ENCODE data around the gene PSEN2.
"Not testable (repeated sequence)": the region's sequence is repeated elsewhere in the genome, so short reads cannot be mapped to it uniquely, and the experiment has no call there.

The PSEN2 gene

DNA sequence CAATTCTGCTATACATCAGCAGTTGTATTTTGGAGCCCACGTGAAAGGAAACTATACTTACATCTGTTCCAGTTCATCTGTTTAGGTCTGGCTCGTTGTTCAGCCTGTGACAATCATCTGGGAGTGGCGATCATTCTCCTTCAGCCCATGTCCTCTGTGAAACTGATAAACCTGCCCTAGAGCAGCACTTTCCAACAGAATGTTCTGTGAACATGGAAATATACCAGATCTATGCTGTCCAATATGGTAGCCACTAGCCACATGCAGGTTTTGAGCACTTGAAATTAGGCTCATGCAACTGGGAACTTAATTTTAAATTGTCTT is 45.2 kb downstream of the PSEN2 start:
- TF ChIP-seq, protein P1, sequence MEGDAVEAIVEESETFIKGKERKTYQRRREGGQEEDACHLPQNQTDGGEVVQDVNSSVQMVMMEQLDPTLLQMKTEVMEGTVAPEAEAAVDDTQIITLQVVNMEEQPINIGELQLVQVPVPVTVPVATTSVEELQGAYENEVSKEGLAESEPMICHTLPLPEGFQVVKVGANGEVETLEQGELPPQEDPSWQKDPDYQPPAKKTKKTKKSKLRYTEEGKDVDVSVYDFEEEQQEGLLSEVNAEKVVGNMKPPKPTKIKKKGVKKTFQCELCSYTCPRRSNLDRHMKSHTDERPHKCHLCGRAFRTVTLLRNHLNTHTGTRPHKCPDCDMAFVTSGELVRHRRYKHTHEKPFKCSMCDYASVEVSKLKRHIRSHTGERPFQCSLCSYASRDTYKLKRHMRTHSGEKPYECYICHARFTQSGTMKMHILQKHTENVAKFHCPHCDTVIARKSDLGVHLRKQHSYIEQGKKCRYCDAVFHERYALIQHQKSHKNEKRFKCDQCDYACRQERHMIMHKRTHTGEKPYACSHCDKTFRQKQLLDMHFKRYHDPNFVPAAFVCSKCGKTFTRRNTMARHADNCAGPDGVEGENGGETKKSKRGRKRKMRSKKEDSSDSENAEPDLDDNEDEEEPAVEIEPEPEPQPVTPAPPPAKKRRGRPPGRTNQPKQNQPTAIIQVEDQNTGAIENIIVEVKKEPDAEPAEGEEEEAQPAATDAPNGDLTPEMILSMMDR (IDR thresholded peaks at IDR 0.05; ENCODE audit: low read depth, low read length), result no peak
- H3K27ac ChIP-seq, result no peak overlapping the region
- no peaks in the 10 kb centered on the region for H3K36me3 ChIP-seq
- no peaks in the 10 kb centered on the region for H3K9me3 ChIP-seq (ENCODE audit: severe bottlenecking)
- no peaks in the 10 kb centered on the region for H3K27me3 ChIP-seq (ENCODE audit: insufficient read depth, low read depth, severe bottlenecking)
- DNase-seq, result no peak
- H3K4me3 ChIP-seq (ENCODE audit: low read depth, low read length), result no peak overlapping the region

DNA sequence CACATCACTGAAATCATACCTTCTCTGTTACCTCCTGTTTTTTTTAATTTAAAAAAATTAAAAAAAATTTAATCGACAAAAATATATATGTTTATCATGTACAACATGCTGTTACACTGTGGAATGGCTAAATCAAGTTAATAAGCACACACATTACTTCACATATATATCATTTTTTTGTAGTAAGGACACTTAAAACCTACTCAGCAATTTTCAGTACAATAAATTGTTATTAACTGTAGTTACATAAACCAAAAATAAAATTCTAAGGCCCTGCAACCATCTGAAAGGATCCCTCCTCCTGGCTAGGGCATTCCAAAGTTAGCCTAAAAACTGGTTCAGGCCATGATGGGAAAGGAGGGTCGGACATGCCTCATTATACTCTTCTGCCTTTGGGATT is 46.1 kb downstream of the PSEN2 start:
- Histone ChIP-seq H3K27ac (no peak overlapping the region), H3K9me3 (ENCODE audit: severe bottlenecking) (no peaks in the 10 kb centered on the region), H3K27me3 (ENCODE audit: insufficient read depth, low read depth, severe bottlenecking) (no peaks in the 10 kb centered on the region), H3K36me3 (no peaks in the 10 kb centered on the region), H3K4me3 (ENCODE audit: low read depth, low read length) (no peak overlapping the region)
- TF ChIP-seq, protein P1 (IDR thresholded peaks at IDR 0.05; ENCODE audit: low read depth, low read length), result no peak
- no peak for DNase-seq

DNA sequence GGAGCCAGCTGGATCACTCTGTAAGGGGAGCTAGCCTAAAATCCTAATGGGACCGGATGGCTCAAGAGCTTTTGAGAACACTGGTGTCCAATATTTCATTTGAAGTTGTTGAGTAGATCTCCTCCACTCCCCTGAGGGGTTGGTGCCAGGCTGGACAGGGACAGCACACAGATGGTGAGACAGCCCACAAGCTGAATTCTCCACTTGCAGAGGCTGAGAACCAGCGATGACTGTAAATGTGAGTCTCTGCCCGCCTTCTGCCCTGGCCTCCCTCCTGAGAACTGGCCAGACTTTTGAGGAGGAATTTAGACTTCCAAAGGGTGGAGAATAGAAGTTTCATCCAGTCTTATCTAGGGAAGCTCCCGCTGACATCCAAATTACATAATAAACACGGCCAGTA is 49.2 kb downstream of the PSEN2 start:
- DNase-seq, result no peak
- Histone ChIP-seq H3K36me3 (no peaks in the 10 kb centered on the region), H3K27ac (no peak overlapping the region), H3K4me3 (ENCODE audit: low read depth, low read length) (no peak overlapping the region), H3K27me3 (ENCODE audit: insufficient read depth, low read depth, severe bottlenecking) (no peaks in the 10 kb centered on the region), H3K9me3 (ENCODE audit: severe bottlenecking) (no peaks in the 10 kb centered on the region)
- TF ChIP-seq, protein P1 (IDR thresholded peaks at IDR 0.05; ENCODE audit: low read depth, low read length), result no peak

DNA sequence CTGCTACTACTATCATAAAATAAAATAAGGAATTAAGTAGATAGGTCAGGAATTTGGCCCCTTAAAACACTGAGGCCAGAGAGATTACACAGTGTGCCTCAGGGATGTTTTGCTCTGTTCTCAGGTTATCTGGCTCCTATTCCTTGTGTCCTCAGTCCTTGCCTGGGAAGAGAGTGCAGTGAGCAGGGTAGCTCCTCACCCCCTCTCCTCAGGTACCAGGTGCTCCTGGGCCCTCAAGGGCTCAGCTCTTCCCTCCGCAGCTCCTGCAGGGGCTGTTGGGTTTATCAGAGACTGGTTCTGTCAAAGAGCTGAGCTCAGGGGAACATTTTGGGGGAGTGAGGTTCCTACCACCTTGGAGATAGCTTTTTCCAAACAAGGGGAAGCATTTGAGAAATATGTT is 49.6 kb downstream of the PSEN2 start:
- Histone ChIP-seq H3K27ac (no peak overlapping the region), H3K36me3 (no peaks in the 10 kb centered on the region), H3K4me3 (ENCODE audit: low read depth, low read length) (no peak overlapping the region), H3K27me3 (ENCODE audit: insufficient read depth, low read depth, severe bottlenecking) (no peaks in the 10 kb centered on the region), H3K9me3 (ENCODE audit: severe bottlenecking) (no peaks in the 10 kb centered on the region)
- TF ChIP-seq, protein P1 (IDR thresholded peaks at IDR 0.05; ENCODE audit: low read depth, low read length), result no peak
- DNase-seq, result no peak

DNA sequence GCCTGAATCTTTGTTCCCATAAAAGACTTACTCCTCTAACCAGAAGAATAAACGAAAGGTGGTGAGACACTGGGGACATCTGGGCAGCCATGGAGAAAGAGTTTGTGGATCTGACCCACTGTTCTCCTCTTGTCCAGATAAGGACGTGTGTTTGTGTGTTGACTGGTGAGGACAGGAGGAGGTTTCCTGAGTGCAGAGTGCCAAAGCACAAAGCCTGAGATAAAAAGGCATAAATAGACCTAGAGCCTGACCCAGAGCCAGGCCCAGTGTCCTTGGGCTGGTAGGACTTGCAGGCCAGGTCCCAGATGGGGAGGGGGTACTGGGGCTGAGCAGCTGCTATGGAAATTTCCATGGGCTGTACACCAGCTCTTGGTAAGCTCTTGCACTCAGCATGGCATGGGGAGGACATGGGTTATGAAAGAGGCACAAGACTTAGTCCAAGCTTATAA is 50.1 kb downstream of the PSEN2 start:
- Histone ChIP-seq H3K9me3 (ENCODE audit: severe bottlenecking) (no peaks in the 10 kb centered on the region), H3K27me3 (ENCODE audit: insufficient read depth, low read depth, severe bottlenecking) (no peaks in the 10 kb centered on the region), H3K27ac (no peak overlapping the region), H3K36me3 (no peaks in the 10 kb centered on the region), H3K4me3 (ENCODE audit: low read depth, low read length) (no peak overlapping the region)
- TF ChIP-seq, protein P1 (IDR thresholded peaks at IDR 0.05; ENCODE audit: low read depth, low read length), result no peak
- no peak for DNase-seq

DNA sequence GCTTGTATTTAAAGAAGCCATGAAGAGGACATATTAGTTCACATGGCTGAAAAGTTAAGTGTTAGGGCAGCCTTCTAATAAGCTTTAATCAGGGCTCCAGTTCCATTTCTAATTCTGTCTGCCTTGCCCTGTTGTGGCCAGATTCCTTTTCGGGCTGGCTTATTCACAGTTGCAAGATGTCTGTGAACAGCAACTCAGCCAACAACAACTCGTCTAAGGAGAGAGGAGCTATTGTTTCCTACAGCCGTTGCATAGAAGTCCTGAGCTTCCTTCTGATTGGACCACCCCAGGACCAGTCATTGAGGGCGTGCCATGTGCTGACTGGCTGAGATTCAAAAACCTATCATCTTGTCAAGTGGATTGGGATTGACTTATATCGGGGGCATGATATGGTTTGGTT is 51.1 kb downstream of the PSEN2 start:
- H3K9me3 ChIP-seq (ENCODE audit: severe bottlenecking), result no peaks in the 10 kb centered on the region
- no peak overlapping the region for H3K27ac ChIP-seq
- no peak overlapping the region for H3K4me3 ChIP-seq (ENCODE audit: low read depth, low read length)
- H3K27me3 ChIP-seq (ENCODE audit: insufficient read depth, low read depth, severe bottlenecking), result no peaks in the 10 kb centered on the region
- TF ChIP-seq, protein P1 (IDR thresholded peaks at IDR 0.05; ENCODE audit: low read depth, low read length), result no peak
- no peaks in the 10 kb centered on the region for H3K36me3 ChIP-seq
- no peak for DNase-seq

DNA sequence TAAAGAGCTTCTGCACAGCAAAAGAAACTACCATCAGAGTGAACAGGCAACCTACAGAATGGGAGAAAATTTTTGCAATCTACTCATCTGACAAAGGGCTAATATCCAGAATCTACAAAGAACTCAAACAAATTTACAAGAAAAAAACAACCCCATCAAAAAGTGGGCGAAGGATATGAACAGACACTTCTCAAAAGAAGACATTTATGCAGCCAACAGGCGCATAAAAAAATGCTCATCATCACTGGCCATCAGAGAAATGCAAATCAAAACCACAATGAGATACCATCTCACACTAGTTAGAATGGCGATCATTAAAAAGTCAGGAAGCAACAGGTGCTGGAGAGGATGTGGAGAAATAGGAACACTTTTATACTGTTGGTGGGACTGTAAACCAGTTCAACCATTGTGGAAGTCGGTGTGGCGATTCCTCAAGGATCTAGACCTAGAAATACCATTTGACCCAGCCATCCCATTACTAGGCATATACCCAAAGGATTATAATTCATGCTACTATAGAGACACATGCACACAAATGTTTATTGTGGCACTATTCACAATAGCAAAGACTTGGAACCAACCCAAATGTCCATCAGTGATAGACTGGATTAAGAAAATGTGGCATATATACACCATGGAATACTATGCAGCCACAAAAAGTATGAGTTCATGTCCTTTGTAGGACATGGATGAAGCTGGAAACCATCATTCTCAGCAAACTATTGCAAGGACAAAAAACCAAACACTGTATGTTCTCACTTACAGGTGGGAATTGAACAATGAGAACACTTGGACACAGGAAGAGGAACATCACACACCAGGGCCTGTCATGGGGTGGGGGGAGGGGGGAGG is 59.1 kb downstream of the PSEN2 start:
- not testable (repeated sequence) for H3K27me3 ChIP-seq (ENCODE audit: insufficient read depth, low read depth, severe bottlenecking); H3K27ac ChIP-seq; DNase-seq; H3K4me3 ChIP-seq (ENCODE audit: low read depth, low read length); H3K36me3 ChIP-seq; H3K9me3 ChIP-seq (ENCODE audit: severe bottlenecking)
